SH-SY5Y (cell line): ENCODE results near the gene SYCP1.

Source experiments
- GATA2 ChIP-seq: IDR thresholded peaks from 2 replicates; pipeline ENCODE4 v1.6.1; 2011; ENCODE audit warnings: mild to moderate bottlenecking, low read depth, low read length
- GATA3 ChIP-seq: IDR thresholded peaks from 2 replicates; pipeline ENCODE4 v1.6.1; 2011; ENCODE audit warnings: low read depth, mild to moderate bottlenecking, low read length, moderate library complexity

SYCP1 gene, protein sequence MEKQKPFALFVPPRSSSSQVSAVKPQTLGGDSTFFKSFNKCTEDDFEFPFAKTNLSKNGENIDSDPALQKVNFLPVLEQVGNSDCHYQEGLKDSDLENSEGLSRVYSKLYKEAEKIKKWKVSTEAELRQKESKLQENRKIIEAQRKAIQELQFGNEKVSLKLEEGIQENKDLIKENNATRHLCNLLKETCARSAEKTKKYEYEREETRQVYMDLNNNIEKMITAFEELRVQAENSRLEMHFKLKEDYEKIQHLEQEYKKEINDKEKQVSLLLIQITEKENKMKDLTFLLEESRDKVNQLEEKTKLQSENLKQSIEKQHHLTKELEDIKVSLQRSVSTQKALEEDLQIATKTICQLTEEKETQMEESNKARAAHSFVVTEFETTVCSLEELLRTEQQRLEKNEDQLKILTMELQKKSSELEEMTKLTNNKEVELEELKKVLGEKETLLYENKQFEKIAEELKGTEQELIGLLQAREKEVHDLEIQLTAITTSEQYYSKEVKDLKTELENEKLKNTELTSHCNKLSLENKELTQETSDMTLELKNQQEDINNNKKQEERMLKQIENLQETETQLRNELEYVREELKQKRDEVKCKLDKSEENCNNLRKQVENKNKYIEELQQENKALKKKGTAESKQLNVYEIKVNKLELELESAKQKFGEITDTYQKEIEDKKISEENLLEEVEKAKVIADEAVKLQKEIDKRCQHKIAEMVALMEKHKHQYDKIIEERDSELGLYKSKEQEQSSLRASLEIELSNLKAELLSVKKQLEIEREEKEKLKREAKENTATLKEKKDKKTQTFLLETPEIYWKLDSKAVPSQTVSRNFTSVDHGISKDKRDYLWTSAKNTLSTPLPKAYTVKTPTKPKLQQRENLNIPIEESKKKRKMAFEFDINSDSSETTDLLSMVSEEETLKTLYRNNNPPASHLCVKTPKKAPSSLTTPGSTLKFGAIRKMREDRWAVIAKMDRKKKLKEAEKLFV

DNA sequence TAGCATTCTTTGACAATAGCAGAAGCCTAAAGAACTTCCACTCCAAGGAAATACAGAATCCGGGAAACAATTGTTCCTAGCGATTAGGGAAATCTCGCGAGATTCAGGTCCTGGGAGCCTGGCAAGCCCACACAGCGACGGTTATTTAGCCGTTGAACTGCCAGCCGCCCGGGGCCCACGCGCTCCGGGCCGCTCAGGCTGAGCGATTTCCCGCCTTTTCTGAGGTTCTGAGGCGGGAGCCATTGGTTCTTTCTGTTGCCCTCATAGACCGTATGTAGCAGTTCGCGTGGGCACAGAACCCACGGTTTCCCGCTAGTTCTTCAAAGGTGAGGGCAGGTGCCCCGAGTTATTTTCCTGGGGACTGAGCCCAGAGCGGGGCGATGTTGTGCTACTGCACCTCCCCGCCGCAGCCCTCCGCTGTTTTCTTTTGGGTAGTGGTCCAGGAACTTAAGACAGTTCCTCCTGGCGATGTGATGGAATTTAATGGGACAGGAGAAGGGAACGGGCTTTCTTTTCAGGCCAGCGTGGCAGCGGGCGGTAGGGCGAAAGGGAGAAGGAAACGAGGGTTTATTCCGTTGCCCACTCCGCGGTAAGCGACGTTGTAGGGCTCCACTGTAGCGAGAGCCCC, at the start of gene SYCP1:
Gene SYCP1, plus strand, starts transcription at position 171 of the 628 bp plus-strand sequence. CDS start 602 bp downstream, outside the sequence.
- TF ChIP-seq GATA2 (no peak), GATA3 (no peak)

DNA sequence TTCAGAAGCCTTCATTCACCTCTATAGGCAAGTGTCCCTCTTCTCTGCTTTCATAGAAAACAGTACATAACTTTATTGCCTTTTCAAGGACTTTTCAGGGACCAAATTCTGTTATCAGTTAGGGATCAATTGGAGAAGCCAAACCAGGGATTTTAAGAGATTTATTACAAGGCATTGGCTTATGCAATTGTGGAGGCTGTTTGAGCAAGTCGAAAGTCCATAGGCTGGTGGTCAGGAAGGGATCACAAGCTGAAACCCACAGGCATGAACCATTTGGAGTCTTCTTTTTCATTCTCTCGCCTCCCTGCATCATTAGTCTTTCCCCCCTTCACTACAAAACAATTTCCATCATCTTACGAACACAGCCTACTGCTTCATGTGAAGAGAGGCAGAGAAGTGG, 34.8 kb upstream of the SYCP1 start:
- no peak for TF ChIP-seq GATA3
- no peak for TF ChIP-seq GATA2

DNA sequence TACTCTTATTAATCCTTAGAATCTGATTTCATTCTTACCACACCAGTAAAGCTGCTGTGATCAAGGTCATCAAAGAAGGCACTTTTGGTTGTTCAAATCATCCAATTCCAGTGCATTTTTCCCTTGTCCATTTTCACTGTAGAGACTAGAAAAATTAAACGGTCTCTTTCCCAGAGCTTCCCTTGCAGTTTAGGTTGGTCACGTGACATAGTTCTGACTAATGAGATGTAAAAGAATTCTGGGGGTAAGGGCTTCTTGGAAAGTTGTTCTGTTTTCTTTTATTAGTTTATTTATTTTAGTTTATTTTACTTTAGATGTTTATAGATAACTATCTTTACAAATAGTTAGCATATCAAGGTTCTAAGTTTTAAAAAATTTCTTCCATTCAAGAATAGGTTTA, 34.3 kb upstream of the SYCP1 start:
- TF ChIP-seq GATA3 (no peak), GATA2 (no peak)

DNA sequence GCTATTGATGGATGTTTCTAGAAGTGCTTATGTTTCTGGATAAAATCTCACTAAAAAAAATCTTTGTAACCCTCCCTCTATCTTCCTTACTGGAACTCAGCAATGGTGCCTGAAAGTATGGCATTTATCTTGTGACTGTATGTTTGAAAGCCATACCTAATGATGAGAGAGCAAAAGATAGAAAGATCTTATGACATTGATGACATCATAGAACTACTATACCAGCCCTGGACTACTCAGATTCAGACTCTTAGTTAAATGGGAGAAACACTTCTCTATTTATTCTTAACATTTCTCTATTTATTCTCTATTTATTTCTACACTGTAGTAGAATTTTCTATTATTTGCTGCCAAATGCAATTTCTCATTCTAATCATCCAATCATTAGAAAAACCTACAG, 32.7 kb upstream of the SYCP1 start:
- TF ChIP-seq GATA2: no peak

DNA sequence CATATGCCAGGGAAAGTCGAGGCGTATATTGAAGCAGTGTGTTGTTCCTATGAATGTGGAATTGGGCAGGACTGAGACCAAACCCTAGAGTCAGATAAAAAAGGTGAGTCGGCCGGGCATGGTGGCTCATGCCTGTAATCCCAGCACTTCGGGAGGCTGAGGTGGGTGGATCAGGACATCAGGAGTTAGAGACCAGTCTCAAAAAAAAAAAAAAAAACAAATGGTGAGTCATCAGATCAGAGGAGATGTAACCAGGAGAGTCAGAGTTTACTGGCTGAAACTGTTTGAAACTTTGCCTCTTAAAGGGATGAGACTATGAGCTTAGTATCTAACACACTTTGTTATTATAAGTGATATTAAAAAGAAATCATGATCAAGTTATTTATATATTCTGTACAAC, 26.4 kb upstream of the SYCP1 start:
- TF ChIP-seq GATA3 (no peak), GATA2 (no peak)

DNA sequence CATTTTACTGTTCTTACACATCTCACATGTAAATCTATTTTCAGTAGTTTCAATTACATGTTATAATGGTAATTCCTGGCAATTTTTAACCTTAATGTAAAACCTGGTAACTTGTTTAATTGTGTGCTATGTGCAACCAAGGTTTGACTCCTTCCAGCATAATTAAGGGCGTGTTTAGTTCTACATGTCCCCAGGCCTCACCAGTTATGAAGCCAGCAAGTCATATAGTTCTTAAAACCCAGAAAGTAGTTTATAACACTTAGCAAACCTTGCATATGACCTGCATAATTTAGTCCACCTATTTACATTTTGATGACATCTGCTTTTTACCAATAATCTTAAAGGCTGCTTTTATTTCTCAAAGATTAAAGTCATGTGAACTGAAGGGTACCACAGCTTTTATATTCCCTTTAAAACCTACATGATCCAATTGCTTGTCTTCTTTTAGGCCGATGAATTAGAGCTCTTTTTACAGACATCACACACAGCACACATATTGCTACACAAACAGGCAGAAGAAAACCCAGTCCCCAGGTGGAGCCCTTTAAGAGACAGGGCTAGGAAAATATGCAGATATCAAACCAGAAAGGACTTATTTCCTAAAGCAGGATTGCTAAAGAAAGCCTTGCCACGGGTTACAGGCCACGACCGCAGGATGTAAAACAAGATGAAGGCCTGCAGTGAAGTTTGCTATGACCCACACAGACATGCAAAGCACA, 23.2 kb upstream of the SYCP1 start:
- TF ChIP-seq GATA3: no peak
- TF ChIP-seq GATA2: no peak

DNA sequence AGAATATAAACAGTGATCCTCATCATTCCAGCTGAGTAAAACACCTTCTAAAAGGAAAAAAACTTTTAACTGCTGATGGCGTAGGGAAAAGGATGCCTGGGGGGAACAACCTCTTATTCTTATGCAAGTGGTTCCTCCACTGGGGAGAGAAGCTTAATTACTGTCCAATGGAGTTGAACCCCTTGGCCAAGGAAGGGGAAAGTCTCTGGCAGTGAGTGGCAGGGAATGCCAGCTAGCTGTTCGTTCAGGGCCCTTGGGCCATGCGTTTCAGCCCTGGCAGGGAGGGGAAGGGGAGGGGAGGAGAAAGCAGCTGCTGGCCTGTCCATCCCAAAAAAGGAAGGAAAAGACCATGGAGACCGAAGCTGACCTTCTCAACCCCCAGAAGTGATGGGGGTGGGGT, 22.6 kb upstream of the SYCP1 start:
- TF ChIP-seq GATA2 (no peak), GATA3 (no peak)

DNA sequence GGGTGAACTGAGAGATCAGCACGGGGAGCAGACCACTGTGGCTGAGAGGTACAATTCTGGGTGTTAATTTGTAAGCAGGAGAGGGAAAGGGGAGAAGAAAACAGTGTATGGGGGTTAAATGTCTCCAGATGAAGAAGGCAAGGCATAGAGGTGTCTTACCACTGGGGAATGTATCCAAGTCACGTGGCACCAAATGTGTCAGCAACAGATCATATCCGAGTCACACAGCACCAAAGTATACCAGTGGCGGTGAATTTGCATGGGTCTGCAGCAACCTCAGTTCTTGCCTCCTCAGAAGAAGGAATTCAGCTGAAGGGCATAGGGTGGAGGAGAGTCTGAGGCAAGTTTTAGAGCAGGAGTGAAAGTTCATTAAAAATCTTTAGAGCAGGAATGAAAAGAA, 21.2 kb upstream of the SYCP1 start:
- no peak for TF ChIP-seq GATA3

DNA sequence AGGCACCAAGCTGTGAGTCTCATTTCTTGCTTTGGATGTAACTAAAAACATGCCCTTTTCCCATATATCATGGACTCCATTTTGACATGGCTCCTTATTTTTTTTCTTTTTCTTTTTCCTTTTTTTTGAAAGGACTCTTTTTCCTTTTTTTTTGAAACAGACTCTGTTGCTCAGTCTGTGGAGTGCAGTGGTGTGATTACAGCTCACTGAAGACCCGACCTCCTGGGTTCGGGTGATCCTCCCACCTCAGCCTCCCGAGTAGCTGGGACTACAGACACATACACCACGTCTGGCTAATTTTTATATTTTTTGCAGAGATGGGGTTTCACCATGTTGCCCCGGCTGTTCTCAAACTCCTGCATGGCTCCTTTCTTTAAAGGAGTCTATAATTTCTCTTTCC, 10.4 kb upstream of the SYCP1 start:
- TF ChIP-seq GATA2: no peak
- no peak for TF ChIP-seq GATA3

DNA sequence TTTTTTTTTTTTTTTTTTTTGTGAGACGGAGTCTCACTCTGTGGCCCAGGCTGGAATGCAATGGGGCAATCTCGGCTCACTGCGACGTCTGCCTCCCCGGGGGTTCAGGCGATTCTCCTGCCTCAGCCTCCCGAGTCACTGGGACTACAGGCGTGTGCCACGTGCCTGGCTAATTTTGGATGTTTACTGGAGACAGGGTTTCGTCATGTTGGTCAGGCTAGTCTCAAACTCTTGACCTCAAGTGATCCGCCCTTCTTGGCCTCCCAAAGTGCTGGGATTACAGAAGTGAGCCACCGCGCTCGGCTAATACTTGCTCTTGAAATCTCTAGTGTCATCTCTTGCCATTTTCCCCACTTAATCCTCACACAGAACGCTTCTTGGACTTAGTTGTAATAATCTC, 1.1 kb upstream of the SYCP1 start:
- TF ChIP-seq GATA3 (no peak), GATA2 (no peak)

DNA sequence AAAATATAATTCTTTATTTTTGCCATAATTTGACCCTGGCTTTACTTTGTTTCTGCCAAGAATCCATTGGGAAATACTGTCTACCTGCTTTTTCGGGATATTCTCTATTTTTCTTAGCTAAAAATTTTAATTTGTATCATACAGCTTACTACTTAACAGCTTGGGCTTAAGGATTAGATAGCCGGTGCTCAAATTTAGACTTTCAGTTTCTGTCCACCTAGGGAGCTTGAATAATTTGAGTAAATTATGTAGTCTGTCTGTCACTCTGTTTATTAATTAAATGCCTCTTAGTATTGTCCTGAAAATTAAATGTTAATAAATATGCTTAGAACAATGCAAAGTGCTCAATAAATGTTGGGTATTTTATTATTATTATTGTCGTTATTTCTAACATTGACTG, 6.7 kb downstream of the SYCP1 start:
- TF ChIP-seq GATA3: no peak

DNA sequence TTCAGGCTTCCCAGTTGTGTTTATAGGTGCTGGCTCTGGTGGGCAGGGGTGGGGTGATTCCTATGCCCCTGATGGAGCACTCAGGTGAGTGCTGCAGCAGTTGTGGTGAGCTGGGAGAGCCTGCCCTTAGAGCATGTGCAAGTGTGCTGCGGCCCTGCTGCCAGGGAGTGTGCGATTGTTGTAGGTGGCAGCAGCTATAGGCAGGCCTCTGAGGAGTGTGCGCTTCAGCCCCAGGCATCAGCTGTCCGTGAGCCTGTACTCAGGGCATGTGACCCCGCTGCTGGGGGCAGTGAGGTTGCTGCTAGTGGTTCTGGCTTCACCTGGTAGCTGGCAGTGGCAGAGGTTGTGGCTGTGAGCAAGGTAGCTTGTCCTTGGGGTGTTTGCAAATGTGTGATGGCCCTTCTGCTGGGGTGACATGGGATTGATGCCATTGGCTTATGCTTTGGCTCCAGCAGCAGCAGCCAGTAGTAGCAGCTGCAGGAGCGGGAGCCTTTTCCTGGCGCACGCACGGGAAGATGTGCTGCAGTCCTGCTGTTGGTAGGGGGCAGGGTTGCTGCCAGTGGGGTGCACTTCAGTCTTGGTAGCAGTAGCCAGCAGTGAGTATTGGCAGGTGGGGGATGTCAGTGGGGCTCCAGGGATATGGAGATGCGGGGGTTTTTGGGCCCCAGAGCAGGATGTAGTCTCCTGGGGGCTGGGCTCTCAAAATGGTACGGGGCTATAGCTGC, 37.7 kb downstream of the SYCP1 start:
- TF ChIP-seq GATA2 (no peak), GATA3 (no peak)

DNA sequence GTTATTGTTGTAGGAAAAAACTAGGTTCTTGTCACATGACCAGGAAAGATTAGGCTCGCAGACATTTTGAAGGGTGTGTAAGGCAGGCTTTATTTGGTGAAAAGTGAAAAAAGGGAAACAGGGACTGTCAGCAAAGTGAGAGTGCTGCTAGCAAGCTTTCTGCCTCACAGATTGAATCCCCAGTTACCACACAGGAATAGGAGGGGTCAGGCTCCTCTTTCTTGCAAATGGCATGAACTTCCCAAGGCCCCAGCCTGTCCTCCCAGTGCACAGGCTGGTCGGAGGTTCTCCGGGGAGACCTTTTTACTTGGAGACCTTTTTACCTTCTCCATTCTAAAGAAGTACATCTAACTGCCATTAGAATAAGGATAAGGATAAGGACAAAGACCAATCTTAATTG, 42.1 kb downstream of the SYCP1 start:
- TF ChIP-seq GATA3 (no peak), GATA2 (no peak)
